Esophagus muscularis mucosa (tissue), 4 donors: Measurements from ENCODE around the gene TADA2B.

Experiments used
- EP300 ChIP-seq: sonication (generic); formaldehyde crosslinking; IDR thresholded peaks from one replicate; pipeline ENCODE4 v1.6.1; 2017; ENCODE audit warnings: antibody characterized with exemption
- POLR2A ChIP-seq: fragments of 450-650 bp; IDR thresholded peaks from one replicate; pipeline ENCODE4 v1.6.1; 2017; ENCODE audit warnings: antibody characterized with exemption, moderate library complexity, mild to moderate bottlenecking, low read depth
- POLR2AphosphoS5 ChIP-seq, 2 donors: sonication (generic); formaldehyde crosslinking; IDR thresholded peaks; one replicate each; pipeline ENCODE4 v1.6.1; 2017; ENCODE audit warnings: antibody characterized with exemption in 2 of 2
- TF ChIP-seq, protein P1 (sequence below), 3 experiments: fragments of 200-600 bp in 2 of 3; fragments of 450-650 bp in 1 of 3; sonication (generic) in 2 of 3; IDR thresholded peaks; one replicate each; pipeline ENCODE4 v1.5.1; 2017 to 2019; ENCODE audit warnings: antibody characterized with exemption in 3 of 3, mild to moderate bottlenecking in 2 of 3, moderate library complexity in 1 of 3

GRCh38 chr4:7101692-7102515 is 58.7 kb downstream of the TADA2B start:
- TF ChIP-seq POLR2AphosphoS5 (IDR thresholded peaks at IDR 0.05): peak in 1 of 2 donors; percentile 41
- TF ChIP-seq, protein P1, sequence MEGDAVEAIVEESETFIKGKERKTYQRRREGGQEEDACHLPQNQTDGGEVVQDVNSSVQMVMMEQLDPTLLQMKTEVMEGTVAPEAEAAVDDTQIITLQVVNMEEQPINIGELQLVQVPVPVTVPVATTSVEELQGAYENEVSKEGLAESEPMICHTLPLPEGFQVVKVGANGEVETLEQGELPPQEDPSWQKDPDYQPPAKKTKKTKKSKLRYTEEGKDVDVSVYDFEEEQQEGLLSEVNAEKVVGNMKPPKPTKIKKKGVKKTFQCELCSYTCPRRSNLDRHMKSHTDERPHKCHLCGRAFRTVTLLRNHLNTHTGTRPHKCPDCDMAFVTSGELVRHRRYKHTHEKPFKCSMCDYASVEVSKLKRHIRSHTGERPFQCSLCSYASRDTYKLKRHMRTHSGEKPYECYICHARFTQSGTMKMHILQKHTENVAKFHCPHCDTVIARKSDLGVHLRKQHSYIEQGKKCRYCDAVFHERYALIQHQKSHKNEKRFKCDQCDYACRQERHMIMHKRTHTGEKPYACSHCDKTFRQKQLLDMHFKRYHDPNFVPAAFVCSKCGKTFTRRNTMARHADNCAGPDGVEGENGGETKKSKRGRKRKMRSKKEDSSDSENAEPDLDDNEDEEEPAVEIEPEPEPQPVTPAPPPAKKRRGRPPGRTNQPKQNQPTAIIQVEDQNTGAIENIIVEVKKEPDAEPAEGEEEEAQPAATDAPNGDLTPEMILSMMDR (IDR thresholded peaks at IDR 0.05): peak; percentile 52 to 84 (median 60)
- no peak for TF ChIP-seq POLR2A
- TF ChIP-seq EP300: no peak
